Neural cell (in vitro differentiated cells): Measurements from ENCODE around the gene MFN1. TPM values are rescaled to one million over a fixed set of nuclear protein-coding genes. Genes with fewer than 3 reads are reported as not detected.

Experiments
- H2AFZ ChIP-seq: fragments of 200-600, 300-800 bp; sonication (generic), shearing (Covaris generic); 2 replicates; pipeline ENCODE4 v1.6.0; 2014; ENCODE audit warnings: low read depth, mild to moderate bottlenecking, antibody characterized with exemption, low read length, moderate library complexity
- H3F3A ChIP-seq: fragments of 200-600 bp; shearing (Covaris generic); 2 replicates; pipeline ENCODE4 v1.6.1; 2016; ENCODE audit warnings: mild to moderate bottlenecking, moderate library complexity, mixed read lengths, antibody characterized with exemption, low read length; ENCODE audit not compliant: insufficient read depth, poor library complexity, severe bottlenecking
- H3K27ac ChIP-seq: fragments of 200-600, 300-800 bp; sonication (generic), shearing (Covaris generic); 2 replicates; pipeline ENCODE4 v1.5.1; 2014; ENCODE audit warnings: mild to moderate bottlenecking, low read length, moderate library complexity
- H3K27me3 ChIP-seq: fragments of 300-800, 200-600 bp; sonication (generic), shearing (Covaris generic); 2 replicates; pipeline ENCODE4 v1.6.0; 2014; ENCODE audit warnings: mild to moderate bottlenecking, low read depth, low read length, moderate library complexity; ENCODE audit not compliant: insufficient read depth
- H3K36me3 ChIP-seq: fragments of 300-800, 200-600 bp; sonication (generic), shearing (Covaris generic); 2 replicates; pipeline ENCODE4 v1.5.1; 2014; ENCODE audit warnings: mild to moderate bottlenecking, antibody characterized with exemption, low read length, moderate library complexity; ENCODE audit not compliant: insufficient read depth
- H3K4me2 ChIP-seq: fragments of 300-800, 200-600 bp; sonication (generic), shearing (Covaris generic); 2 replicates; pipeline ENCODE4 v1.6.0; 2014; ENCODE audit warnings: mild to moderate bottlenecking, low read length
- H3K4me3 ChIP-seq: fragments of 300-800, 200-600 bp; sonication (generic), shearing (Covaris generic); 2 replicates; pipeline ENCODE4 v1.5.1; 2014; ENCODE audit warnings: mild to moderate bottlenecking, low read length, moderate library complexity
- H3K79me2 ChIP-seq: fragments of 200-600 bp; shearing (Covaris generic); replicated peaks from 2 replicates; pipeline ENCODE4 v1.6.0; 2014; ENCODE audit warnings: mild to moderate bottlenecking, low read length, moderate library complexity; ENCODE audit not compliant: insufficient read depth
- H3K9ac ChIP-seq: fragments of 300-800, 200-600 bp; sonication (generic), shearing (Covaris generic); 2 replicates; pipeline ENCODE4 v1.6.1; 2016; ENCODE audit warnings: mild to moderate bottlenecking, low read length, mixed read lengths
- H3K9me2 ChIP-seq: fragments of 200-600 bp; shearing (Covaris generic); 2 replicates; pipeline ENCODE4 v1.6.1; 2016; ENCODE audit warnings: mild to moderate bottlenecking, low read length, mixed read lengths; ENCODE audit not compliant: insufficient read depth
- H3K9me3 ChIP-seq: fragments of 200-600, 300-800 bp; sonication (generic), shearing (Covaris generic); 2 replicates; pipeline ENCODE4 v1.6.1; 2016; ENCODE audit warnings: mild to moderate bottlenecking, mixed run types, low read length, moderate library complexity, mixed read lengths
- H4K20me1 ChIP-seq: fragments of 200-600 bp; shearing (Covaris generic); 2 replicates; pipeline ENCODE4 v1.6.1; 2016; ENCODE audit warnings: mild to moderate bottlenecking, mixed run types; ENCODE audit not compliant: insufficient read depth
- EP300 ChIP-seq: fragments of 450-650 bp; conservative IDR thresholded peaks from 2 replicates; pipeline ENCODE4 v1.6.1; 2014; ENCODE audit warnings: antibody characterized with exemption, mild to moderate bottlenecking, moderate library complexity; ENCODE audit not compliant: poor library complexity, severe bottlenecking
- EZH2 ChIP-seq: fragments of 200-600, 300-800 bp; shearing (Covaris generic), sonication (generic); IDR thresholded peaks from 2 replicates; pipeline ENCODE4 v1.6.1; 2014; ENCODE audit warnings: antibody characterized with exemption, low read length, borderline replicate concordance, mild to moderate bottlenecking; ENCODE audit not compliant: insufficient read depth, poor library complexity, severe bottlenecking
- MXI1 ChIP-seq: fragments of 450-650 bp; conservative IDR thresholded peaks from 2 replicates; pipeline ENCODE4 v1.6.1; 2014; ENCODE audit warnings: antibody characterized with exemption, mild to moderate bottlenecking; ENCODE audit not compliant: poor library complexity, severe bottlenecking
- POLR2AphosphoS5 ChIP-seq: IDR thresholded peaks from 2 replicates; pipeline ENCODE4 v1.6.1; 2012
- RAD21 ChIP-seq: fragments of 450-650 bp; conservative IDR thresholded peaks from 2 replicates; pipeline ENCODE4 v1.6.1; 2014; ENCODE audit warnings: antibody characterized with exemption, mild to moderate bottlenecking, moderate library complexity
- REST ChIP-seq: IDR thresholded peaks from 2 replicates; pipeline ENCODE4 v1.6.1; 2012; ENCODE audit warnings: borderline replicate concordance
- SMC3 ChIP-seq: fragments of 450-650 bp; conservative IDR thresholded peaks from 2 replicates; pipeline ENCODE4 v1.6.1; 2014; ENCODE audit warnings: antibody characterized with exemption, mild to moderate bottlenecking, moderate library complexity; ENCODE audit not compliant: poor library complexity
- TAF1 ChIP-seq: IDR thresholded peaks from 2 replicates; pipeline ENCODE4 v1.6.1; 2012; ENCODE audit warnings: low read depth
- polyA plus RNA-seq: library from polyadenylated mRNA; depleted of rRNA; stranded (reverse); fragments of >200 nt; gene quantifications from 2 replicates; pipeline ENCODE4 v1.2.3, GENCODE V29; 2014
- TF ChIP-seq, protein P1 (sequence below): fragments of 450-650 bp; IDR thresholded peaks from 2 replicates; pipeline ENCODE4 v1.5.1; 2014; ENCODE audit warnings: antibody characterized with exemption, mild to moderate bottlenecking, moderate library complexity; ENCODE audit not compliant: poor library complexity, severe bottlenecking

MFN1 gene
- polyA plus RNA-seq, 1 donor from 2014 or later, result 78.8 TPM

GRCh38 chr3:179369621-179370020, 22.1 kb downstream of the MFN1 start:
- H3K79me2 ChIP-seq, result no peaks in the 10 kb centered on the region
- H3K27me3 ChIP-seq, result no peaks in the 10 kb centered on the region
- H2AFZ ChIP-seq, result no peak overlapping the region
- H3K9me3 ChIP-seq, result no peaks in the 10 kb centered on the region
- H3K9me2 ChIP-seq, result no peaks in the 10 kb centered on the region
- H3K27ac ChIP-seq, result no peak overlapping the region
- no peaks in the 10 kb centered on the region for H3F3A ChIP-seq
- no peaks in the 10 kb centered on the region for H4K20me1 ChIP-seq
- no peak overlapping the region for H3K4me2 ChIP-seq
- no peak overlapping the region for H3K9ac ChIP-seq
- H3K36me3 ChIP-seq, result no peaks in the 10 kb centered on the region
- no peak for TF ChIP-seq EZH2
- TF ChIP-seq MXI1, result no peak
- TF ChIP-seq SMC3, result no peak
- TF ChIP-seq EP300, result no peak
- TF ChIP-seq, protein P1, sequence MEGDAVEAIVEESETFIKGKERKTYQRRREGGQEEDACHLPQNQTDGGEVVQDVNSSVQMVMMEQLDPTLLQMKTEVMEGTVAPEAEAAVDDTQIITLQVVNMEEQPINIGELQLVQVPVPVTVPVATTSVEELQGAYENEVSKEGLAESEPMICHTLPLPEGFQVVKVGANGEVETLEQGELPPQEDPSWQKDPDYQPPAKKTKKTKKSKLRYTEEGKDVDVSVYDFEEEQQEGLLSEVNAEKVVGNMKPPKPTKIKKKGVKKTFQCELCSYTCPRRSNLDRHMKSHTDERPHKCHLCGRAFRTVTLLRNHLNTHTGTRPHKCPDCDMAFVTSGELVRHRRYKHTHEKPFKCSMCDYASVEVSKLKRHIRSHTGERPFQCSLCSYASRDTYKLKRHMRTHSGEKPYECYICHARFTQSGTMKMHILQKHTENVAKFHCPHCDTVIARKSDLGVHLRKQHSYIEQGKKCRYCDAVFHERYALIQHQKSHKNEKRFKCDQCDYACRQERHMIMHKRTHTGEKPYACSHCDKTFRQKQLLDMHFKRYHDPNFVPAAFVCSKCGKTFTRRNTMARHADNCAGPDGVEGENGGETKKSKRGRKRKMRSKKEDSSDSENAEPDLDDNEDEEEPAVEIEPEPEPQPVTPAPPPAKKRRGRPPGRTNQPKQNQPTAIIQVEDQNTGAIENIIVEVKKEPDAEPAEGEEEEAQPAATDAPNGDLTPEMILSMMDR, result no peak
- no peak for TF ChIP-seq TAF1
- TF ChIP-seq REST, result no peak
- TF ChIP-seq POLR2AphosphoS5, result no peak
- TF ChIP-seq RAD21, result no peak
- H3K4me3 ChIP-seq, result no peak overlapping the region

DNA sequence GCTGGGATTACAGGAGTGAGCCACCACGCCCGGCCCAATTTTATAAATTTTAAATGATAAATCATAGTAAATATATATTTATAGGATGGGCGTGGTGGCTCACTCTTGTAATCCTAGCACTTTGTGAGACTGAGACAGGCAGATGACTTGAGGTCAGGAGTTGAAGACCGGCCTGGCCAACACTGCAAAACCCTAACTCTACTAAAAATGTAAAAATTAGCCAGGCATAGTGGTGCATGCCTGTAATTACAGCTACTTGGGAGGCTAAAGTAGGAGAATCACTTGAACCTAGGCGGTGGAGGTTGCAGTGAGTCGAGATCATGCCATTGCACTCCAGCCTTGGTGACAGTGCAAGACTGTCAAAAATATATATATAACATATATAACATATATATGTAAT, 26.4 kb downstream of the MFN1 start:
- Histone ChIP-seq H3K4me3 (no peak overlapping the region), H3K9me3 (no peaks in the 10 kb centered on the region), H2AFZ (no peak overlapping the region), H3K9ac (no peak overlapping the region), H3K27ac (no peak overlapping the region), H3K27me3 (no peaks in the 10 kb centered on the region), H4K20me1 (no peaks in the 10 kb centered on the region), H3F3A (no peaks in the 10 kb centered on the region), H3K4me2 (no peak overlapping the region), H3K79me2 (no peaks in the 10 kb centered on the region), H3K36me3 (no peaks in the 10 kb centered on the region), H3K9me2 (no peaks in the 10 kb centered on the region)
- TF ChIP-seq REST (no peak), MXI1 (no peak), TAF1 (no peak), SMC3 (no peak), EZH2 (no peak), EP300 (no peak), RAD21 (no peak), POLR2AphosphoS5 (no peak)
- TF ChIP-seq, protein P1, result no peak
